HG03135 (cell line): ENCODE results near the gene ERG.

ENCODE experiments used
- ATAC-seq: cut with Tn5 transposase; IDR thresholded peaks from one replicate; pipeline ENCODE4 v1.9.1; 2021; ENCODE audit warnings: mild to moderate bottlenecking, moderate library complexity; ENCODE audit not compliant: unreplicated experiment

The ERG gene

DNA sequence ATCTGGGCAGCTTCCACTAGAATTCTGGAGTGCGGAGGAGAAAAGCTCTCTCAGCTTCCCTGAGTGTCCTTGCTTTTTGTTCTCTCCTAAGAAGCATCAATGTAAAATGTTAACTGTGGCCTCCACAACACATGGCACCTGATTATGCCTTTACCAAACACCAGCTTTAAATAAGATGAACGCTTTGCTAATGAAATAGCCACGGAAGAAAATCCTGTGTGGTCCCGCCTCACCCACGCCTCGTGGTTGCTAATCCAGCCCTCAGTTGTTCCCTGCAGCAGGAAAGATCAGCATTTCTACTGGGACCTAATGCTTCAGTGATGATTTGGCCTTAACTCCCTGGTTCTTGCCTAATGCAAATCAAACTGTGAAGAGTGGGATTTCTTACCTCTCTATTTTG is 1.8 kb upstream of the ERG start:
- ATAC-seq, result no peak

DNA sequence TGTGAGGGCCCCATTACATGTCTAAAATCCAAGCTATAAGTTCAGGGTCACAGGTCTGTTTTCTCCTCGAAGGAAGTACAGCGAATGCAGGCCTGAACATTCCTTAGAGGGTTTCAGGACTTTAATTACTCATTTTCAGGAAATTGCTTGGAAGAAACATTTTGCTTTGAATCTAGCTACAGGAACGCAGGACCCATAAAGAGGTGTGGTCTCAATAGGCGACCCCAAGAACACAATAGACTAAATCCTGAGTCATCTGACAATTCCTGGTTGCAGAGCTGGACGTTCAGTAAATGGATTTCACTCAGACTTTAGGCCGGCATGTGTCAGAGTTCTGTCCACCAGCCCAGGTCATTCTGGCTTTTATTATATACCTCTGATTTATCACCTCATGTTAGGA is 1.0 kb upstream of the ERG start:
- ATAC-seq, result no peak

DNA sequence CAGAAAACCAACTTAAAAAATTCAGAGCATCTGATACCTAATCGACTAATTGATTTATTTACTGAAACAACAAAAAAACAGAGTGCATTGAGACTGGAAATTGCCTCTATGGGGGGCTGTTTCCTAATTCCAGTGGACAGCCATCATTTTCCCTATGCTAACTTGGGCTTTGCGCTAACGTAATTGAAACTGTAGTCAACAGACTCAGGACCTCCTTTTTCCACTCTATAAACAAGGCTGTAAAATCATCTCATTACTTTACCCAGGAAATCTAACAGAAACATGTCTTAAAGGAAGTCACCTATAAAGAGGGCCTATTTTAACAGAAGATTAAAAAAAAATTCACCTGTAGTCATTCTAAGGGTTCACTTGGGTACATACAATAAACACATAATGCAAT is 2.1 kb downstream of the ERG start:
- no peak for ATAC-seq

DNA sequence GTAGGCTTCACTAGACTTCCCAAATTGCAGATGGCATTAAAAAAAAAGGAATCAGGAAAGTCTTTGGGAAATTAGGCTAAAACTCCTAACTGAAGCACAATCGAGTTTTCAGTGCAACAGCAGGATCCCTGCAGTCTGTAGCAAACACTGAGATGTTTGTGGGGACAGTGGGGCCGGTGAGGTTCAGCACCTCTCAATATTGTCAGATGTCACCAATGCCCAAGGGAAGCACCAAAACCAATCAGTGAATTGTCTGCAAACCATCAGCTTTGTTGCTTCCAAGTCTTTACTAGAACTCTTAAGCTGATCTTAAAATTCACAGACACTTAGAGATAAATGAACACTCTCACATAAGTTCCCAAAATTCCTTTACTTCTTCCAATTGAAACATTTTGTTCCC is 2.6 kb downstream of the ERG start:
- ATAC-seq, result no peak

DNA sequence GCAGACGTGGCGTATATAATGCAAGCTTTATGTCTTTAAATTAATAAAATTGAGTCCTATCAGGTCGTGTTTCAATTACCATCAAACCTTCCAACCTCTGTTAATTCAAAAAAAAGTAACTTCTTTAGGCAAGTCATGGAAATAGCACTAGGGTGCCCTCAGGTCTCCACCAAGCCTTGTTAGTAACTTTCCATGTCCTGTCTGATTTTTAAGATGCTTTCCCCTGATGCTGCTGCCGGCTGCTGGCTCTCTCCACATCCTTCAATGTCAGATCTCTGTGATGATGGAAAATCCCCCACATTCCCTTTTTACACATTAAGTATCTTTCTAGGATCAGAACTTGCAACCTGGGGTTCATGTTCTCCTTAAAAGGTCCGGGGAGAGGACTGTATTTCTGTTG is 3.0 kb downstream of the ERG start:
- no peak for ATAC-seq

DNA sequence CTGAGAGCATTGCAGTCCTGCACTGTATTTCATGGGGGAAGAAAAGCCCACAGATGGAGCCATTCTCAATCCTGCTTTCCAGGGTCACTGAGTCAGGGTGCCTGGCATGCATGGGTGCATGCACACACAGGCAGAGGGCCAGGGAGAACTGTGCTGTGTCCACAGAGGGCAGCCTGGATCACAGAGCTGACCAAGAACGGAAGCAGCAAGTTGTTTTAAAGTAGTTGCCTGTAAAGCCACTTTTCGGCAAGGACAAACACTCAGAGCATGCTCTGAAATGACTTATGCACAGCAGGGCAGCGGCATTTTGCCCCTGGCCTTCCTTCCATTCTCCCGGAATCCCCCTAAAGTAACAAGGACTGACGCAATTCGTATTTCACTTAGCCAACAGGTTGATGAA is 3.6 kb downstream of the ERG start:
- no peak for ATAC-seq

DNA sequence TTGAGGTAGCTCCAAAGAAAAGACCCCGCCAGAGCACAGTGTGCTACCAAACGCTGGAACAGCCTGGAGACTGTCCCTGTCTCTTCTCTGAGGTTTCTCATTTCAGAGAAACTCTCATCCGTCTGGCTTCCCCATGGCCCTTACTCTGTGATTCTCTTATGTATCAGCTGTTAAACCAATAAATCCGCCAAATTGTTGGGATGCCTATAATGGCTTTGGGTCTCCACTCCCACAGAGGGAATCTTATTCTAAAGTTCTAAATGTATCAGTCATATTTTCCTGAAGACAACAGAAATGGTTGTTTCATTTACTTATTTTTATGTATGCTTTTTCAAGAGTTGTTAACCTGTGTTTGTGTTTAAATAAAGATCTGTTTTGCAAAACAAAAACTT is 4.0 kb downstream of the ERG start:
- no peak for ATAC-seq

DNA sequence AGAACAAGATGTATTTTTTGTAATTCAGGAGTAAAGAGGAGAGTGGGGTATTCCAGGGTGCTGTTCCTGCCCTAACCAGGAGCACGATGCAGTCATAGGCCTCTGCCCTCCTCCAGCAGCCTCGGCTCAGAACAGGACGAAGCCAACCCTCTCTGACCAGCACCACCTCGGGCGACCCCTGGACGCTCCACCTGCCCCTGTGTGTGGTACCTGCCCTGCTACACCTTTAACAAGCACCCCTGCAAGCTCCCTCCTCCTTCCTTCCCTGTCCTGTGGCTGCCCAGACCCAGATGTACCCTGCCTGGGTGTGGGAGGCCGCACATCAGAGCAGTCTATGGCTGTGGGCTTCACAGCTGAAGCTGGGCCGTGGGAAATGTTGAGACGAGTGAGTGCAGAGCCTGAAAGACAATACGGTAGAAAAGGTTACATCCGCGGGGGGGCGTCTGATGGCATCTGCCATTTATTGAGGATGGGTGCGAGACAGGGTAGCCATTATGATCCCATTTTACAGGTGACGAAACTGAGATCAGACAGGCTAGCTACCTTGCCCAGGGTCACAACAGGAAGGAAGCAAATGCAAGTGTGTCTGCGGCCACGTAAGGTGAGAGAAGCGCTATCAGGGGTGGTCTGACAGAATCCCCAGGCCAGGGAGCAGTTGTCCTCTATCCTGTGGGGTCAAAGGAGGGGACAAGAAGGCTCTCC is 4.6 kb downstream of the ERG start:
- ATAC-seq, result no peak

DNA sequence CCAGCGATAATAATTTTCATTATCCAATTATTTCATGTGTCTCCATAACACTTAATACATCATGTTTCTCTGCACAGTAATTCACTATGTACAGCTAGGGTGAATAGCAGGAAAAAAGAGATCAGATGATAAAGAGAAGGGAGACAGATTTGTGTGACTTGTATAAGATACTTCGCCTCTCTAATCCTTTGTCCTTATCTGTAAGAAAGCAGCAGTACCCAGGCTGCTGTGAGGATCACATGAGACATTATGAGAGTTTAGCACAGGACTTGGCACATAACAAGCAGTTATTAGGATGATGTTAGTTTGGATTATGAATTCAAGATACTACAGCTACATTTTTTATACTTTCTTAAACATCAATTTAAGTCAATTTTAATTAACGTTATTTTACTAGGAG is 6.3 kb downstream of the ERG start:
- ATAC-seq, result no peak

DNA sequence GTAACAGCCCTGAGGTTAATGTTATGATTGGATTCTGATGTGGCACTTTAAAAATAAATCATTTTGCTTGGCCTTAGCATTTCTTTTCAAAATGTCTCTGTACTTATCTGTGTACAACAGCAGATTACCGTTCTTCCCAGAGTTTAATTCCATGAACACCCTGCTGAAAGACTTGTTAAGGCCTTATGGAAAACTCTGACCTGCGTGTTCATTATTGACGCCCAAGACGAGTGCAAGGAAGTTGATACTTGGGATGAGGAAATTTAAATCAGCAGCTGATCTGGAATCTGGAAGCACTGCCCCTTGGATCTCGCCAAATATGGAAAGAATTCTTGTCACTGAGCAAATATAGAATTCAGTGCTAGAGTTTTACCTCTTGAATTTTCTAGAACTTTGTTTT is 6.7 kb downstream of the ERG start:
- ATAC-seq, result no peak

DNA sequence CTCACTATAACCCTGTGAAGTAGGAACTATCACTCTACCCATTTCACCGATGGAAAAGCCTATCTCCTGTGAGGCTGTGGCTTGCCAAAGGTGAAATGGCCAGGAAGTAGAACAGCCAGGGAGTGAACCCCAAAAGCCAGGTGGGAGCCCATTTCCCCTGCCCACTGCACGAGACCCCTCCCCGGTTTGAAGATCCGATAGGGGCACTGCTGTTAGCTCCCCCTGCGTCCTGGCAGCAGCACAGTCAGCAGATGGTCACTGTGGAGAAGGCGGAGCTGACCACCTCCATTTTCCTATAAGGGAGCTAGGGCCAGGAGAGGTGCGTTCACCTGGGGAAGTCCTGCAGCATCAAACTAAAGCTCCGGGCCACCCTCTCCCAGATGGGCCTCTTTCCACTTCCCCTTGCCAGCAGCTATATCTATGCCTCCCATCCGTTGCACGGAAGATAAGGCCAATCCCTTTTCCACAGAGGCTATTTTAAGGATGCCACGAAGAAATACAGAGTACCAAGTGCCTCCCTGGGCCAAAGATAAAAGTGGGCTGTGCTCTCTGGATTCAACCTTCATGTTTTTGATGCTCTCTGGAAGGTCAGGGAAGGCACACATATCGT is 7.8 kb downstream of the ERG start:
- ATAC-seq, result no peak

DNA sequence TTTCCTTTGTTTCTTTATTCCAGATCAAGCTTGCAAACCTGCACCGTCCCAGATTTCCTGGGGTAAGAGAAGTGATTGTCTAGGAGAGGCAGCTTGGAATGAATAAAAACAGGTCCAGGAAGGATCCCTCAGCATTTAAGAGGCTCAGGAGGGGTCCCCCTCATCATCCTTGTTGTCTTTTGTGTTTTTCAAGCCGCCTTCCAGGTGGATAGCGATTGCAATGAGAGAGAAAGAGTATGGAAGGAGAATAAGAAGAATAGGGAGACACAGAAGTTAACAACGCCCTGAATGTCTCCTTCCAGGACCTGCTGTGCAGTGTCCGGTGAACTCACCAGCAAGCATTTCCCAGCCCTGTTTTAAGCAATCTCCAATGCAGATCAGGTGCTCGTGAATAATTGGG is 8.5 kb downstream of the ERG start:
- no peak for ATAC-seq

DNA sequence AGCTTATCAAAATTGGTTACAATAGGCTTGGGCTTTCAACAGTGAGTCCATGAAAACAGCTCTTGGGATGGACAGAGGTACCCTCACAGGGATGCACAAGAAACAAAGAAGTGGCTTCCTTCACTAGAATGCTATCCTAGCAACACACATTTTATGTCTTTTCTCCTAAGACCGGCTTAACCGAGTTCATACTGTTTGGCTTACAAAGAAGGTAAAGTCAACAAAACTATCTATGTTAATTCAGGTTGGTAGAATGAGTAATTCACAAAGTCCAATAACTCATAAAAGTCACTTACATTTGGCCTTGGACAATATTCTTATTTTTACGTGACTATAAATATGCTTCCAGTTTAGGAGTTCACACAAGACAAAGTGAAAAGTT is 9.0 kb downstream of the ERG start:
- ATAC-seq, result no peak

DNA sequence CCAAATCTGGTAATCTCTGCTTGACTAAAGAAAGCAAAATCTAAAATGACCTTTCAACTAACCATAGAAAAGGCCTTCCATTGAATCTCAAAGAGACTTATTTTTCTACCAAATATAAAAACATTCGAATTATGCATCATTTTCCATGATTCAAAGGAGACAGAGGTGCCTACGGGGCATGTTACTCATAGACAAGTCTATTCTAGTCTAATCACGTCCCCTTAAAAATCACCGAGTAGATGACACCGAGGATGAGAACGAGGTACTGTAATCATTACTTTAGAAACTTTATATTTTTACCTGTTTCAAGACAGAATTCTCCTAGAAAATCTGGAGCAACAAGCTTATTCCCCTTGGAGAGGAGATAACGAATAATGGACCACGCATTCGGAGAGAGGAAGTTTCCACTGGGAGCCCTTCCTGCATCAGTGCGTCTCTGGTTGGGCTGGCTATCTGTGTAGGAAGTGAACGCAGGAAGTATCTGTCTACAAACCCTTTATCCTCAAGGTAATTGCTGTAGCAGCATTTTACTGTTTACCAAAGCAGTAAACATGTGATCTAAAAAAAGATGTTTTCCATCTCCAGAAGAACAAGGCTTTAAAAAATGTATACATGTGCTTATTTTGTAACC is 9.5 kb downstream of the ERG start:
- no peak for ATAC-seq

DNA sequence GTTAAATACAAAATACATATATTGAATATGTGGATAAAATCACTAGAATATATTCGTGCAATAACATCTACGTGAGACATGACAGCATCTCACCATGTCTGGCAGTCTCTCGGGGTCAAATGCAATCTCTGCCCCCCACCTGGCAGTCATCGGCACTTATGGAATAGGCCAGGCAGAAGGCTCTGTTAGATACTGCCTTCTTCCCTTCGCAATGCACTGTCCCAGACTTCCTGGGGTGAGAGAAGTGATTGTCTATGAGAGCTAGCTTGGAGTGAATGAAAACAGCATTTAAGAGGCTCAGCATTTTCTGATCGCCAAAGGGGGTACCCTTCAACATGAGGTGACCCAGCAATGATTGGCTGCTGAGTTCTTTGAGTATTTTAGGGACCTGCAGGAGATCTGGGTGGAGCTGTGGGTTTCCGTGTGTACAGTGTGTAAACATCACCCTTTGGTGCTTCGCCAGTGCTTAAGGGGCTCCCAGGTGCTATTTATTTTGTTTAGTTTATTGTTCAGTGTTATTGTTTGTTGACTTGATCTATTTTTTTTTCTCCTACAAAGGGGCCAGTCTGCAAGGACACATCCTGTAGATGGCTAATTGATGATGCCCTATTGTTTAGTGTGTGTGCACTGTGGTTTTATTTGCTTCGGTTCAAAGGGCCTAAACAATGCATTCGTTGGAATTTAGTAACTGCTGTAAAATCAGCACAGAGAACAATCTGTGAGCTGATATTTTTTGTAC is 10.2 kb downstream of the ERG start:
- ATAC-seq, result no peak

DNA sequence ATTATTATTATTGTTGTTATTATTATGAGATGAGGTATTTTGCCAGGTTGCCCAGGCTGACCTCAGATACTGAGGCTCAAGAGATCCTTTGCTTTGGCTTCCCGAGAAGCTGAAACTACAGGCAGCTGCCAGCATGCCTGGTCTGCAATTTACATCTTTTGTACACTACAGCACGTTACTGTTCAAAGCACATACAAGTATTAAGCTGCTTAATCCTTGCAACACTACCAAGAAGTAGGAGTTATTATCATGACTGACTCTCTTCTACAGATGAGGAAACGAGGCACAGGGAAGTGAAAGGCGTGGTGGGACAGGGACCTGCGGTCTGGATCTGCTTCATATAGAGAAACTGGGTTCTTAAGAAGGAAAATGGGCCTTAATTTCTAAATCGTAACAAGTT is 11.6 kb downstream of the ERG start:
- no peak for ATAC-seq

DNA sequence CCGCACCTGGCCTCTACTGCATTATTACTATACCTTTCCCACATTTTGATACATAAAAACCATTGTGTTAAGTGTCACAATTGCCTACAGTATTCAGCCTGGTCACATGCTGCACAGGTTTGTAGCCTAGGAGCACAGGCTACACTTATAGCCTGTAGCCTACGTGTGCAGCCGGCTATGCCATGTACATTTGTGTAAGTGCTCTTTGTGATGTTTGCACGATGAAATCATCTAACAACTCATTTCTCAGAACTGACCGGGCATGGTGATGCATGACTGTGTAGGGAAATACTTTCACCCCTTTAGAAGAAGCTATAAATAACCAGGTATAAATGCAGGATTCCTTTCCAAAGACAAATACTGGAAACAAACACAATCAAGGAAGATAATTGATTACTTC is 12.1 kb downstream of the ERG start:
- no peak for ATAC-seq

DNA sequence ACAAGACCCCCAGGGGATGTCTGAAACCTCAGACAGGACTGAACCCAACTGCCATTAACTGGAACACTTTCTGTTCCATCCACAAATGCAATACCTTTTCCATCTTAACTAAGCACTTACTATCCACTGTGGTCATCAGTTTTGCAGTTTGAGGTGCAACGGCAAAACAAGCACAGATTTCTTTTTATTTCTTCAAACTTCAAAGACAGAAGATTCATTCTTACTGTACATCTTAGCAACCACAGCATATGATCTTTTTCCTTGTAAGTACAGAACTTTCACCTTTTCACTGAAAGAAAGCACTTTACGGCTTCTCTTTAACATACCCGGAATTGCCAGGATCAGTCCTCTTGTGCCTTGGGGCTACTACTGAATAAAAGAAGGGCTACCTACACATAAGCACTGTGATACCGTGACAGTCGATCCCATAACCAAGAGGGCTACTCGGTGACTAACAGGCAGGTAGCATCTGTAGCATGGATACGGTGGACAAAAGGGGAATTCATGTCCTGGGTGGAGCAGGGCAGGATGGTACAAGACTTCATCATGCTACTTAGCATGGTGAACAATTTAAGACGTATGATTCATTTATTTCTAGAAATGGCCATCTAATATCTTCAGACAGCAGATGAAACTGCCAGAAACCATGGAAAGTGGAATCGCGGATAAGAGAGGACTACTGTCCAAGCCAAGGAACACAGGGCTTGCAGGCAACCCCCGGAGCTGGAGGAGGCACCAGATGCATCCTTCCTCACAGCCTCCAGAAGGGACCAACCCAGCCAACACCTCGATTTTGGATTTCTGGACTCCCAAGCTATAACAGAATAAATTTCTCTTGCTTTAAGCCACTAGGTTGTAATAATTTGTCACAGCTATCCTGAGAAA is 18.4 kb downstream of the ERG start:
- ATAC-seq, result no peak

DNA sequence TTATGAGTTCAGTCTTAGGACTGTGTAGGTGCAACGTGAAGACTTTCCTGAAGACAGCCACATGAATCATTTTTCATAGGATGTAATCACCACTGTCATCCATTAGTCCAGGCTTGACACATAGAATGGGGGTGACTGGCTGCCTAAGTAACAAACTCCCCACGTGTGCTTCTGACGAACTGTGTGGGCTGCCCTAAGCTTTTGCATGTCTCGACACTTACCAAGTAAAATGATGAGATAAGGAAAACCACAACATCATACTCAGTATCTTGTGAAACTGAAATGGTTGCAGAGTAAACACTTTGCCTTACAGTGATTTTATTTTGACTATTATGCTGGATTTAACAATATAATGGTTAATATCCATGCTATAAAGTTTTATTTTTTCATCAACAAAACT is 19.5 kb downstream of the ERG start:
- ATAC-seq, result no peak

DNA sequence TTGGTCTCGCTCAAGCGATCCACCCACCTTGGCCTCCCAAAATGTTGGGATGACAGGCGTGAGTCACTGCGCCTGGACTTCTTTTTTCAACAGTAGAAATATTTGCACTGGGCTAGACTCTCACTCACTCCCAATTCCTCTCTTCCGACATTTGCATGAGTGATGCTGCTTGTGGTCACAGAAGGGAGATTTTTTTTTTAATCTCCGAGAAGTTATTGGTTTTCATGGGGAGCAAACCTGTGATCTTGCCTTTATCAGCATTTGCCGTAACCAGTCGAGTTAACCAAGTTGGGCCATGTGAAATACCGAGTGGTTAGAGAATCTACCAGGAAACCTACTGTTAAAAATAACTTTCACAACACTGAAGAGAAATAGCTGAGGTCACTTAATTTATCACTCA is 21.1 kb downstream of the ERG start:
- ATAC-seq, result no peak

DNA sequence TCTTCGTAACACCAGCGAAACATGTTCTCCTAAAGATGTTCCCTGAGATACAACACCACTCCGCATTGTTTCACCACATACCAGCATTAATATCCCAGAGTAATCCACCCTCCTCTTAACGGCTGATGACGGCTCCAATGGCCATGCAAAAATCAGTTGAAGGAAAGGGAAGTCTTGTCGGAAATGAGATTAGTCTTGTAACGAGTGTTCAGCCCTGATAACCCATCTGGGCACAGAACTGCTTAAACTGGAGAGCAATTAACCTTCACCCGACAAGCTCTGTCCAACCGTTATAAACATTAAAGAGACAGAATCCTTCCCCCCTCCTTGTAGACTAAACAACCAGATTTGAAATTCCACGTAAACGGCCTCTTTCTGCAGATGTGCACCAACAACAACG is 21.9 kb downstream of the ERG start:
- ATAC-seq, result no peak
